Astrocyte of the spinal cord (primary cell): ENCODE results near the gene PRKD2.

Source experiments
- DNase-seq: peaks from one replicate; pipeline ENCODE4 v3.0.0; 2011; ENCODE audit warnings: low read depth, low spot score
- H3K4me3 ChIP-seq: 2 replicates; pipeline ENCODE4 v1.5.1; 2011; ENCODE audit warnings: low read depth, mild to moderate bottlenecking, low read length, moderate library complexity
- CTCF ChIP-seq: IDR thresholded peaks from 2 replicates; pipeline ENCODE4 v1.5.1; 2012; ENCODE audit warnings: low read depth, mild to moderate bottlenecking, low read length, inconsistent platforms
- in situ Hi-C: cut with HindIII; loops from 2 replicates; pipeline ENCODE4 v1.10.0; 2017; ENCODE audit warnings: low sequenced_read_pairs

The PRKD2 gene

GRCh38 chr19:46726551-46726950 is 9.6 kb upstream of the PRKD2 start:
- no peak for TF ChIP-seq CTCF
- DNase-seq = no peak
- in situ Hi-C loops = no loop called here
- no peak overlapping the region for H3K4me3 ChIP-seq

- H3K4me3 ChIP-seq = no peak overlapping the region
- in situ Hi-C loops = no loop called here
These were observed 9.0 kb upstream of the PRKD2 start for GRCh38 chr19:46725859-46726393.

GRCh38 chr19:46725036-46725820 is 8.3 kb upstream of the PRKD2 start:
- no peak for TF ChIP-seq CTCF
- H3K4me3 ChIP-seq = no peak overlapping the region
- no peak for DNase-seq
- in situ Hi-C loops = no loop called here

More at GRCh38 chr19:46725859-46726393, 9.0 kb upstream of the PRKD2 start:
- no peak for TF ChIP-seq CTCF
- no peak for DNase-seq

GRCh38 chr19:46724468-46724867 is 7.6 kb upstream of the PRKD2 start:
- no peak for DNase-seq
- no peak overlapping the region for H3K4me3 ChIP-seq
- in situ Hi-C loops = no loop called here
- TF ChIP-seq CTCF = no peak

- TF ChIP-seq CTCF = no peak
- no peak for DNase-seq
- in situ Hi-C loops = no loop called here
- H3K4me3 ChIP-seq = no peak overlapping the region
These were observed 6.6 kb upstream of the PRKD2 start for GRCh38 chr19:46723471-46723870.

- no peak for TF ChIP-seq CTCF
- no peak overlapping the region for H3K4me3 ChIP-seq
- no peak for DNase-seq
- in situ Hi-C loops = no loop called here
These were observed 6.1 kb upstream of the PRKD2 start for GRCh38 chr19:46723023-46723461.
